ENCODE data around the gene TOMM20.
"Not testable (repeated sequence)": the region's sequence is repeated elsewhere in the genome, so short reads cannot be mapped to it uniquely, and the experiment has no call there.

Gene TOMM20

GRCh38 chr1:235106457-235106856, 22.2 kb downstream of the TOMM20 start:
- H3K4me3 ChIP-seq (ENCODE audit: low read depth, low read length), result no peak overlapping the region
- no peak for DNase-seq (ENCODE audit: low read depth)

DNA sequence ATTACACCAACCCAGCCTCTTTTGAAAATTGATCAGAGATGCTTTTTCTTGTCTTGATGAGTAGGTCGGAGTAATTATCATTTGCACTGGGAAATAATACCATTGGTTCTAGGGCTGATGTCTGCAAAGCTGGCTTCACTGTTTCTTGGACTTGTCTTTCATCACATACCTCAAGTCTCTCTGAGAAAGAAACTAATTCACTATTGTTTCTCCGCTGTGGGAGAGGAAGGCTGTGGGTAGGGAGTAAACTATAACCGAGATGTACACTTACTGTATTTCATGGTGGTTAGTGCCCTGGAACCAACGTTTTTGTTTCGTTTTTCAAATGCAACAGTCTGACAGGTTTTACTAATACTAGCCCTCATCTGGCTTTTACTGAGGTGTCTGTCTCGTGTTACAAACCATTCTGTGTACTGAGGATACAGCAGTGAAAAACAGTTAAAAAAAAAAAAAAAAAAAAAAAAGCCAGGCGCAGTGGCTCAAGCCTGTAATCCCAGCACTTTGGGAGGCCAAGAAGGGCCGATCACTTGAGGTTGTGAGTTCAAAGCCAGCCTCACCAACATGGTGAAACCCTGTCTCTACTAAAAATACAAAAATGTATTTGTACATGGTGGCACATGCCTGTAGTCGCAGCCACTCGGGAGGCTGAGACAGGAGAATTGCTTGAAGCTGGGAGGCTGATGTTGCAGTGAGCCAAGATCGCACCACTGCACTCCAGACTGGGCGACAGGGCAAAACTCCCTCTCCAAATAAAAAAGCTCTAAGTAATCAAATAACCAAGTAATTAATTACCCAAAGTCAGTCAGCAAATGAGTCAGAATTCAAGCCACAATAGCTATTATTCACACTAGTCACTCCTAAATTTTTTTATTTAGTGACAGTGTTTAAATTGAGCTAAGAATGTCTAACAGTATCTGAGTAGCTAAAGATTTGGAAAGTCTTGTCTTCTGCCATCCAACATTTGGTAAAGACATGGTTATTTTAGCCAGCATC, 23.3 kb downstream of the TOMM20 start:
- no peak overlapping the region for H3K4me3 ChIP-seq (ENCODE audit: low read depth, low read length)
- no peak for DNase-seq (ENCODE audit: low read depth)

DNA sequence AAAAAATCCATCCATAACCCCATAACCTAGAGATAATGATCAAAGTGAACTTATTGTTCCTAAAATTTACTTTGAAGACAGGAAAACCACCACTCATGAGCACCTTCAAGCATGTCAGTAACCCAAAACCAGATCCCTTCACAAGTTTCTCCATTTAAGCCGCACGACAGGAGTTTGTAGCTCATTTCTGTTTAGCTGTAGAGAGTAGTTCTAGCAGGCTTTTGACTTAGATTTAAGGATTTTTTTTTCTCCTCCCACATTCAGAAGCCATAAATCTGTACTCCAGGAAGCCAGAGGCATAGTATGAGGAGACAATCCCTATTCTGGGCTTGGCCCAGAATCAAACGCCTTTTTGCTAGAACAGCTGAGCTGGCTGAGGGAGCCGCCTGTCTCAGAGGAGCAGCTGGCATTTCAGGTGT, 25.6 kb downstream of the TOMM20 start:
- H3K4me3 ChIP-seq (ENCODE audit: low read depth, low read length), result no peak overlapping the region
- no peak for DNase-seq (ENCODE audit: low read depth)

- no peak for DNase-seq (ENCODE audit: low read depth)
- H3K4me3 ChIP-seq (ENCODE audit: low read depth, low read length), result no peak overlapping the region
These were observed 26.4 kb downstream of the TOMM20 start for GRCh38 chr1:235102259-235102582.

- H3K4me3 ChIP-seq (ENCODE audit: low read depth, low read length), result no peak overlapping the region
- DNase-seq (ENCODE audit: low read depth), result no peak
These were observed 26.9 kb downstream of the TOMM20 start for GRCh38 chr1:235101558-235102258.

DNA sequence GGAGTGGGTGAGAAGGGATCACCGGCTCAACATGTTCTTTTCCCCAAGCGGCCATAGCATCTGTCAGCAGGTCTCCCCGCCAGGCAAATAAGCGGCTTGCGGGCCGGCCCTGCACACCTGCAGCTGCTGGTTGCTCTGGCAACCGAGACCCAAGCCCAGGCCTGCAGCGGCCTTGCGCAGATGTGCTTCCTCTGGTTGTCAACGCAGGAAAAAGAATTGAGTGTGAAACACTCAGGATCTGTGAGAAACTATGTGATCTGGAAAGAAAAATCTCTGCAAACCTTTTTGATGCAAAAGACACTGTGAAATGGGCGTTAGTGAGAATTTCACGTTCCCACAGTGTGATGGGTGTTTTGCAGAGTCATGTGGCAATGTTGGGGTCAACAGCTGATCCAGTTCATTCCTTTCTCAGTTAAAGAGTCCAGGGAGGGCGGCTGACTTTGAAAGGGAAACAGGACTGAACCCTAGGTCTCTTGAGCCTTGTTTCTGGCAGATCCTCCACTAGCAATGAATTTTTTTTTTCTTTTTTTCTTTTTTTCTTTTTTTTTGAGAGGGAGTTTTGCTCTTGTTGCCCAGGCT, 28.4 kb downstream of the TOMM20 start:
- no peak for DNase-seq (ENCODE audit: low read depth)
- no peak overlapping the region for H3K4me3 ChIP-seq (ENCODE audit: low read depth, low read length)

DNA sequence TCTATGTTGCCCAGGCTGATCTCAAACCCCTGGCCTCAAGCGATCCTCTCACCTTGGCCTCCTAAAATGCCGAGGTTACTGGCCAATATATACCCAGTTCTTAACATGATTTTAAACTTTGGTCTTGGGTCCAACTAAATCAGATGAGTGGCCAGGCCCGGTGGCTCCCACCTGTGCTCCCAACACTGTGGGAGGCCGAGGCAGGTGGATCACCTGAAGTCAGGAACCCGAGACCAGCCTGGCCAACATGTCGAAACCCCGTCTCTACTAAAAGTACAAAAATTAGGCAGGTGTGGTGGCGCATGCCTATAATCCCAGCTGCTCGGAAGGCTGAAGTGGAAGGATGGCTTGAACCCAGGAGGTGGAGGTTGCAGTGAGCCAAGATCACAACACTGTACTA, 29.6 kb downstream of the TOMM20 start:
- DNase-seq (ENCODE audit: low read depth), result no peak

GRCh38 chr1:235098547-235098946, 30.1 kb downstream of the TOMM20 start:
- H3K4me3 ChIP-seq (ENCODE audit: low read depth, low read length), result no peak overlapping the region

More for the DNA sequence above, 29.6 kb downstream of the TOMM20 start:
- H3K4me3 ChIP-seq (ENCODE audit: low read depth, low read length), result no peak overlapping the region

GRCh38 chr1:235097501-235097900, 31.1 kb downstream of the TOMM20 start:
- H3K4me3 ChIP-seq (ENCODE audit: low read depth, low read length); DNase-seq (ENCODE audit: low read depth): not testable (repeated sequence)

More at GRCh38 chr1:235098547-235098946, 30.1 kb downstream of the TOMM20 start:
- DNase-seq (ENCODE audit: low read depth), result no peak

DNA sequence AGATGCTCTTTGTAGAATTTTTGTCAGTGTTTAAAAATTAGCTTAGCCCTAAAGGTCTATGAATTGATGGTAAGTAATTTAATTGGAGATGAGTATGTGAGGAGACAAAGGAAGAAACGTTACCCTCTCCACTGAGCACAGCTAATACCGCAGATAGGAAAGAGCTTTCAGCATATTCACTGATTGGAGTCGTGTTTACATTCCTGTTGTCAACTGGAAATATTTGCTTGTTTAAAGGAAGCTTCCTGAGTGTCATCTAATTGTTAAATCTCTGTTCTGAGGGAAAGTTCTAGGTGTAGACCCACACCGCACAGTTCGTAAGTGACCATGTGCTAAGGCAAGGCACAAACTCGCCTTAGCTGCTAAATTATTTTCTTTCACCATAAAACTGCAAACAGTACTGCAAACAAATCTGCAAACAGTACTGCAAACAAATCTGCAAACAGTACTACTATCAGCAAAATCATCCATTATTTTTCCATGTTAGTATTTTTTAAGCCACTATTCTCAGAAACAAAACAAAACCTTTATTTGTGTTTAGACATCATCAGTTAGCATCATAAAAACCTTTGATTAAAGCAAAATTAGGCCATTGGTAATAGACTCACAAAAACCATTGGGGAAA, 32.6 kb downstream of the TOMM20 start:
- no peak for DNase-seq (ENCODE audit: low read depth)

DNA sequence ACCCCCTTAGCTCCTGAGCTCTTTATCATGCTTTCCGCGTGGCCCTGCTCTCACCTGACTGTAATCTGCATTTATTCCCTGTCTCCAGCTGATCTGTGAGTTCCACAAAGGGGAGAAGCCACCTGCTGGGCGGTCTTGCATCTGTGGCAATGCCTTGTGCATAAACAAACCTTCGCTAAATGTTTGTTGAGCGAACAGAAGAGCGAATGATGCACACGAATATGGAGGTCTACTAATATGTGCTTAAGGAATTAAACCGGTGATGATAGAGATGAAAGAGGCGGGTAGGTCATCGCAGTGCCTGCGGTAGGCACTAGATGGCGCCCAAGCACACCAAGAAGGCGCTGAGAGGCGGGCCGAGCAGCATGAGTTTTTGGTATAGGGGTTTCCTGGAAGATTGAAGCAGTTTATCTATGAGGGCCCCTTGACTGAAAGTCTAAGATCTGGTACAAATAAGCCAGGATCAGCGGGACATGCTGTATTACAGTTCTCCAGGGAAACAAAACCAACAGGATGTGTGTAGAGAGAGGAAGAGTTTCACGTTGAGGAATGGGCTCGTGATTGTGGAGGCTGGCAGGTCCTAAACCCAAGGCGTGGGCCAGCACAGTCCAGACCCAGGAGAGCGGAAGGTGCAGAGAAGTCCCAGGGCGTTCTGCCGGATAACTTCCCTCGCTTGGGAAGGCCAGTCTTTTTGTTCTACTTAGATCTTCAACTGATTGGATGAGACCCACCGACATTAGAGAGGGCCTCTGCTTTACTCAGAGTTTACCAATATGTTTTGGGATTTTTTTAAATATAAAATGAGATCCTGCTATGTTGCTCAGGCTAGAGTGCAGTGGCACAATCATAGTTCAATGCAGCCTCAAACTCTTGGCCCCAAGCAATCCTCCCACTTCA, 34.7 kb downstream of the TOMM20 start:
- peak overlapping the region; percentile 12 for H3K4me3 ChIP-seq (ENCODE audit: low read depth, low read length)
- no peak for DNase-seq (ENCODE audit: low read depth)

More for the DNA sequence above, 32.6 kb downstream of the TOMM20 start:
- no peak overlapping the region for H3K4me3 ChIP-seq (ENCODE audit: low read depth, low read length)

DNA sequence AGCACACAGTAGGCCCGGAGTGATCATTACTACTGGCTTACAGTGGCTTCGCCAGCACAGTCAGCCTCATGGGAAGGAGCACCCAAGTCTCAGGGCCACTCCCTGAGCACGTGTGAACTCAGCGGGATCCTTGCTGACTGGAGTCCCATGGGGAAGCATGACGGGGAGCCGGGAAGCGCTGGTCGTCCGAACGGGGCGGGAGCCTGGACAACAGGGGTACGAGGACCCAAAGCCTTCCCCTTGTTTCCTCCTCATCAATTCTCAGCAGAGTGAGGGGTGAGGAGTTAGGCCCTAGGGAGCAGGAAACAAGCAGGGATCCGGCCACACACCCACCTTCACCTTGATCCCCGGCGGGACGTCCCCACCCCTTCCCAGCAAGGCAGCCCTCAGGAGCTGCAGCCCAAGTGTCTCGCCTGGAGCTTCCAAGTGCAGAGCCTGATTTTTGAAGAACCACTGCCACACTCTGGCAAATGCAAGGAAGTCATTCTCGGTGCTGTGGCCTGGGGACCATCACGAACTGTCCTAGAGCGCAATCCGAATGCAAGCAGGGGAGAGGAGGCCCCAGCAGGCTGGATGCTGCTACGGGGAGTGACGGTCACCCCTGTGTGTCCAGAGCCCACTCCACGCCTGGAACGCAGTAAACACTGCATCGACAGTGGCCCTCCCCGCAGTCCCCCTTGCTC, 35.5 kb downstream of the TOMM20 start:
- no peak for DNase-seq (ENCODE audit: low read depth)
- H3K4me3 ChIP-seq (ENCODE audit: low read depth, low read length), result peak overlapping the region; percentile 12

DNA sequence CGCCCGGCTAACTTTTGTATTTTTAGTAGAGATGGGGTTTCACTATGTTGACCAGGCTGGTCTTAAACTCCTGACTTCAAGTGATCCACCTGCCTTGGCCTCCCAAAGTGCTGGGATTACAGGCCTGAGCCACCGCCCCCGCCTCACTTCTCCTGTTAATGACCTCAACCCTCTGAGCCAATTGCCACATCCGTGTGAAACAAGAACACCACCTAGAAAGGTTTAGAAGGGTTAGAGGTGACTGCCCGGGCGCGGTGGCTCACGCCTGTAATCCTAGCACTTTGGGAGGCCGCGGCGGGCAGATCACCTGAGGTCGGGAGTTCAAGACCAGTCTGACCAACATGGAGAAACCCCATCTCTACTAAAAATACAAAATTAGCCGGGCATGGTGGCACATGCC, 36.2 kb downstream of the TOMM20 start:
- DNase-seq (ENCODE audit: low read depth), result not testable (repeated sequence)

DNA sequence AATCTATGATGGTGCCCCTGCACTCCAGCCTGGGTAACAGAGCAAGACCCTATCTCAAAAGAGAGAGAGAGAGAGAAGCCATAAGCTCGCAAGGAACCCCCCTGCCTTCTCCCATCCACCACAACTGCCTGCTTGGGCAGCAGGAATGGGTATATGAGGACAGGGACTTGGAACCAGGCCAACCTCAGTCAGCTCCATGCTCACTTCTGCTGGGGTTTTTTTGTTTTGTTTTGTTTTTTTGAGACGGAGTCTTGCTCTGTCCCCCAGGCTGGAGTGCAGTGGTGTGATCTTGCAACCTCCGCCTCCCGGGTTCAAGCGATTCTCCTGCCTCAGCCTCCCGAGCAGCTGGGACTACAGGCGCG, 36.6 kb downstream of the TOMM20 start:
- not testable (repeated sequence) for DNase-seq (ENCODE audit: low read depth)

More for the DNA sequence above, 36.2 kb downstream of the TOMM20 start:
- H3K4me3 ChIP-seq (ENCODE audit: low read depth, low read length), result not testable (repeated sequence)

DNA sequence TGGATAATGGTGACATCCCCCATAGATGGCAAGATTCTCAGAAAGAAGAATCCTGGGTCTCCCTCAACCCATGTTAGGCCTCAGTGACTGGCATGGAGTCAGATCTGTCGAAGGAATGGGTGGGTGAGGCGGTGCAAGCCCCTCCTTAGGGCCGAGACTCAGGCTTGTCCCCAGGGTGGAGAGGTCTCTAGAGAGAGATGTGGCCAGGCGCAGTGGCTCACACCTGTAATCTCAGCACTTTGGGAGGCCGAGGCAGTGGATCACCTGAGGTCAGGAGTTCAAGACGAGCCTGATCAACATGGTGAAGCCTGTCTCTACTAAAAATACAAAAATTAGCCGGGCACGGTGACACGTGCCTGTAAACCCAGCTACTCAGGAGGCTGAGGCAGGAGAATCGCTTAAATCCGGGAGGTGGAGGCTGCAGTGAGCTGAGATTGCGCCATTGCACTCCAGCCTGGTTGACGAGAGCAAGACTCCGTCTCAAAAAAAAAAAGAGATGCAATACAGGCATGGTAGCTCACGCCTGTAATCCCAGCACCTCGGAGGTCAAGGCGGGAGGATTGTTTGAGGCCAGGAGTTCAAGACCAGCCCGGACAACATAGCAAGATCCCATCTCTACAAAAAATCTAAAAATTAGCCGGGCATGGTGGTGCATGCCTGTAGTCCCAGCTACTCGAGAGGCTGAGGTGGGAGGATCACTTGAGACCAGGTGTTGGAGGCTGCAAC, 37.2 kb downstream of the TOMM20 start:
- DNase-seq (ENCODE audit: low read depth); H3K4me3 ChIP-seq (ENCODE audit: low read depth, low read length): not testable (repeated sequence)

More for the DNA sequence above, 36.6 kb downstream of the TOMM20 start:
- H3K4me3 ChIP-seq (ENCODE audit: low read depth, low read length), result not testable (repeated sequence)

- DNase-seq (ENCODE audit: low read depth), result no peak
These were observed 38.1 kb downstream of the TOMM20 start for GRCh38 chr1:235090406-235091069.

GRCh38 chr1:235088907-235089306, 39.7 kb downstream of the TOMM20 start:
- H3K4me3 ChIP-seq (ENCODE audit: low read depth, low read length), result no peak overlapping the region
- DNase-seq (ENCODE audit: low read depth), result no peak

More at GRCh38 chr1:235090406-235091069, 38.1 kb downstream of the TOMM20 start:
- H3K4me3 ChIP-seq (ENCODE audit: low read depth, low read length), result no peak overlapping the region

Measured in skeletal muscle cell (primary cell).